BE2C (cell line): ENCODE results near the gene ATP8A2.
"Not testable (repeated sequence)": the region's sequence is repeated elsewhere in the genome, so short reads cannot be mapped to it uniquely, and the experiment has no call there.

Source experiments
- DNase-seq: peaks from one replicate; pipeline ENCODE4 v3.0.0-alpha.2; 2020
- H3K27me3 ChIP-seq: fragments of 250-450 bp; sonication (Bioruptor Pico); 2 replicates; pipeline ENCODE4 v1.5.1; 2020; ENCODE audit warnings: mild to moderate bottlenecking
- H3K36me3 ChIP-seq: fragments of 250-450 bp; sonication (Bioruptor Pico); 2 replicates; pipeline ENCODE4 v1.5.1; 2020; ENCODE audit warnings: mild to moderate bottlenecking
- H3K4me1 ChIP-seq: fragments of 250-450 bp; sonication (Bioruptor Pico); 2 replicates; pipeline ENCODE4 v1.5.1; 2020
- H3K4me3 ChIP-seq: 2 replicates; pipeline ENCODE4 v1.5.1; 2011; ENCODE audit warnings: low read depth, low read length
- H3K9me3 ChIP-seq: fragments of 250-450 bp; sonication (Bioruptor Pico); 2 replicates; pipeline ENCODE4 v1.5.1; 2020
- TF ChIP-seq, protein P1 (sequence below): IDR thresholded peaks from 2 replicates; pipeline ENCODE4 v1.5.1; 2012; ENCODE audit warnings: mild to moderate bottlenecking, low read depth, low read length

The ATP8A2 gene

DNA sequence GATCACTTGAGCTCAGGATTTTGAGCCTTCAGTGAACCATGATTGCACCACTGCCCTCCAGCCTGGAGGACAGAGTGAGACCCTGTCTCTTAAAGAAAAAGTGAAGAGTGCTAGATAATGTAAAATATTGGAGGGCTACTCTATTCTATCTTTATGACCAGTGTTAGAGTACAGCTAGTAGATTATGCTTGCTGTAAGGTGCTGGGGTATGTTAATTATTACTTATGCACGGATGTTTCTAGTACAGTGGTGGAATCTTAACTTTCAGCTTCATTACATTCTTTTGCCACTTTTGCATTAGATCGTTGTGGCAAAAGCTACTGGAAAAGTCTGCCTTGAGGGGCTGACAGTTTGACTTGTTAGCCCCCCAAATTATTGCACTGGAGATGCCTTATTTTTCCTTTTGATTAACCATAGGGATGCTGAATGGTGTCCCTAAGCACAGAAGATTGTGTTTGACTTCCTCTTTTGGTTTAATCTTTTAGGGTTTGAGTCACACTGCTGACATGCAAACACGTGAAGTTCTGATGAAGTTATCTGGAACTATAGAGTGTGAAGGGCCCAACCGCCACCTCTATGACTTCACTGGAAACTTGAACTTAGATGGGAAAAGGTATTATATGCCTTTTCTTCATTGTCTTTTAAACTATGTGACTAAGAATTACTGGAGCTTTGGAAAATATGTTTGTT, 169.8 kb downstream of the ATP8A2 start:
- no peak overlapping the region for H3K4me3 ChIP-seq

DNA sequence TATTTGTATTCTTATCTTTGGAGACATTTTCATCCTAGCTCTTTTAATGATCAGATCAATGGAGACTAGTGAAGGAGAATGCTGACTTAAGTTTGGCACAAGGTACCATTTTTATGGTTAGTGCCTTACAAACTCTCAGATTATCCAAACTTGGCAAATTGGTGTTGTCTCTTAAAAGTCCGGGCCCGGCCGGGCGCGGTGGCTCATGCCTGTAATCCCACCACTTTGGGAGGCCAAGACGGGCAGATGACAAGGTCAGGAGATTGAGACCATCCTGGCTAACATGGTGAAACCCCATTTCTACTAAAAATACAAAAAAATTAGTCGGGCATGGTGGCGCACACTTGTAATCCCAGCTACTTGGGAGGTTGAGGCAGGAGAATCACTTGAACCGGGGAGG, 177.2 kb downstream of the ATP8A2 start:
- H3K4me1 ChIP-seq, H3K27me3 ChIP-seq, DNase-seq, H3K4me3 ChIP-seq, H3K9me3 ChIP-seq, H3K36me3 ChIP-seq: not testable (repeated sequence)

More for the DNA sequence above, 169.8 kb downstream of the ATP8A2 start:
- H3K36me3 ChIP-seq: no peaks in the 10 kb centered on the region
- H3K9me3 ChIP-seq: no peaks in the 10 kb centered on the region
- no peak for DNase-seq
- no peaks in the 10 kb centered on the region for H3K4me1 ChIP-seq
- H3K27me3 ChIP-seq: no peaks in the 10 kb centered on the region
- TF ChIP-seq, protein P1, sequence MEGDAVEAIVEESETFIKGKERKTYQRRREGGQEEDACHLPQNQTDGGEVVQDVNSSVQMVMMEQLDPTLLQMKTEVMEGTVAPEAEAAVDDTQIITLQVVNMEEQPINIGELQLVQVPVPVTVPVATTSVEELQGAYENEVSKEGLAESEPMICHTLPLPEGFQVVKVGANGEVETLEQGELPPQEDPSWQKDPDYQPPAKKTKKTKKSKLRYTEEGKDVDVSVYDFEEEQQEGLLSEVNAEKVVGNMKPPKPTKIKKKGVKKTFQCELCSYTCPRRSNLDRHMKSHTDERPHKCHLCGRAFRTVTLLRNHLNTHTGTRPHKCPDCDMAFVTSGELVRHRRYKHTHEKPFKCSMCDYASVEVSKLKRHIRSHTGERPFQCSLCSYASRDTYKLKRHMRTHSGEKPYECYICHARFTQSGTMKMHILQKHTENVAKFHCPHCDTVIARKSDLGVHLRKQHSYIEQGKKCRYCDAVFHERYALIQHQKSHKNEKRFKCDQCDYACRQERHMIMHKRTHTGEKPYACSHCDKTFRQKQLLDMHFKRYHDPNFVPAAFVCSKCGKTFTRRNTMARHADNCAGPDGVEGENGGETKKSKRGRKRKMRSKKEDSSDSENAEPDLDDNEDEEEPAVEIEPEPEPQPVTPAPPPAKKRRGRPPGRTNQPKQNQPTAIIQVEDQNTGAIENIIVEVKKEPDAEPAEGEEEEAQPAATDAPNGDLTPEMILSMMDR: no peak

DNA sequence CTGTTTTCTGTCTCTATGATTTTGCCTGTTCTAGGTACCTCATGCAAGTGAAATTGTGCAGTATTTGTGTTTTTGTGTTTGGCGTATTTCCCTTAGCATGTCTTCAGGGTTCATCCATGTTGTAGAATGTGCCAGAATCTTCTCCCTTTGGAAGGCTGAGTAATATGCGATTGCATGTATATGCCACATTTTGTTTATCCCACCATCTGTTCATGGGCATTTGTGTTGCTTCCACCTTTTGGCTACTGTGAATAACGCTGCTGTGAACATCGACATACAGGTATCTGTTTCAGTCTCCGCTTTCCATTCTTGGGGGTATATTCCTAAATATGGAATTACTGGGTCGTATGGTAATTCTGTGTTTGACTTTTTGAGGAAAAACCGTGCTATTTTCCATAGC, 190.0 kb downstream of the ATP8A2 start:
- Histone ChIP-seq H3K27me3 (no peaks in the 10 kb centered on the region), H3K4me3 (no peak overlapping the region), H3K36me3 (no peaks in the 10 kb centered on the region), H3K9me3 (no peaks in the 10 kb centered on the region), H3K4me1 (no peaks in the 10 kb centered on the region)
- DNase-seq: no peak
- TF ChIP-seq, protein P1: no peak

DNA sequence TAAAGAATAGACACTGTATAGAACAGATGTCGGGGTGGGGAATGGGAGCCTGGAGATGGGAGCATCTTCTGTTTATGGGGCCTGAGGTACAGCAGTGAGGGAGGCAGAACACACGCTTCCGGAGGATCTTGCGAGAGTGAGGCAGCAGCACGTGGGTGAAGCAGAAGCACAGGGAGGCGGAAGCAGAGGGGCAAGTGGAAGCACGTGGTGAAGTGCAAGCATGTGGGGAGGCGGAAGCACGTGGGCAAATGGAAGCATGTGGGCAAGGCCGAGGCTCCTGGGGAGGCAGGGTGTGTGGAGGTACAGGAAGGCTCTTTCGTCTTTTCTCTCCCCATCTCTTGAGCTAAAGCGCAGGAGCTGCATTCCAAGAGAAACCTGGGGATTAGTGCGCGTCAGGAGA, 198.4 kb downstream of the ATP8A2 start:
- TF ChIP-seq, protein P1: no peak
- Histone ChIP-seq H3K4me1 (no peaks in the 10 kb centered on the region), H3K9me3 (no peaks in the 10 kb centered on the region), H3K27me3 (no peaks in the 10 kb centered on the region; the same call in none of the 2 replicates), H3K4me3 (no peak overlapping the region), H3K36me3 (no peaks in the 10 kb centered on the region)
- no peak for DNase-seq

DNA sequence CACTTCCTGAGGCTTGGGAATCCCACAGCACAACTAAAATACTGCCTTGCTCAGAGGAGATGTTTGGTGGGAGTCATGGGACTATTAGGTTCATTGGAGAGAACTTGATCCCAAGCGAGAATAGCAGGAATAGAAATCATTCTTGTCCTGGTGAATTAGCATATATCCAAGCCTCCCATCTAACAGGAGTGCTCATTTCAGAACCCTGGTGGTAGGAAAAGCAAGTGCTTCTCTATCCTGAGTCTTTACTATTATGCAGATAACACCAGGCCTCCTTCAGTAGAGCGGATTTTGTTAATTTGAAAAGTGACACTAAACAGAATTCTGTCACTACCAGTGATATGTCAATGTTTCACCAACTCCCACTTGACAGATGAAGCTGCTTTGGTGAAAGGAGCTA, 199.5 kb downstream of the ATP8A2 start:
- no peaks in the 10 kb centered on the region for H3K4me1 ChIP-seq
- H3K9me3 ChIP-seq: no peaks in the 10 kb centered on the region
- peaks cover 8% of the 10 kb centered on the region for H3K27me3 ChIP-seq
- no peaks in the 10 kb centered on the region for H3K36me3 ChIP-seq
- H3K4me3 ChIP-seq: no peak overlapping the region
- no peak for DNase-seq
- TF ChIP-seq, protein P1: no peak

DNA sequence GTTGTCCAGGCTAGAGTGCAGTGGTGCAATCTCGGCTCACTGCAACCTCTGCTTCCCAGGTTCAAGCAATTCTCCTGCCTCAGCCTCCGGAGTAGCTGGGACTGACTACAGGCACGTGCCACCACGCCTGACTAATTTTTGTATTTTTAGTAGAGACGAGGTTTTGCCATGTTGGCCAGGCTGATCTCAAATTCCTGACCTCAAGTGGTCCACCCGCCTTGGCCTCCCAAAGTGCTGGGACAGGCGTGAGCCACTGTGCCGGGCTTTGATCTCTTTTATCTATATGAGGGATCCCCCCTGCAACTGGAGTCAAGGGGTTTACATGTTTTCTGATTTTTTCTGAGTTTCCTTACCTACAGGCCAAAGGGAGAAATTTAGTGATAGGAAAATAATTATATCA, 200.4 kb downstream of the ATP8A2 start:
- not testable (repeated sequence) for H3K36me3 ChIP-seq, H3K4me1 ChIP-seq, H3K27me3 ChIP-seq, H3K9me3 ChIP-seq, DNase-seq, H3K4me3 ChIP-seq

DNA sequence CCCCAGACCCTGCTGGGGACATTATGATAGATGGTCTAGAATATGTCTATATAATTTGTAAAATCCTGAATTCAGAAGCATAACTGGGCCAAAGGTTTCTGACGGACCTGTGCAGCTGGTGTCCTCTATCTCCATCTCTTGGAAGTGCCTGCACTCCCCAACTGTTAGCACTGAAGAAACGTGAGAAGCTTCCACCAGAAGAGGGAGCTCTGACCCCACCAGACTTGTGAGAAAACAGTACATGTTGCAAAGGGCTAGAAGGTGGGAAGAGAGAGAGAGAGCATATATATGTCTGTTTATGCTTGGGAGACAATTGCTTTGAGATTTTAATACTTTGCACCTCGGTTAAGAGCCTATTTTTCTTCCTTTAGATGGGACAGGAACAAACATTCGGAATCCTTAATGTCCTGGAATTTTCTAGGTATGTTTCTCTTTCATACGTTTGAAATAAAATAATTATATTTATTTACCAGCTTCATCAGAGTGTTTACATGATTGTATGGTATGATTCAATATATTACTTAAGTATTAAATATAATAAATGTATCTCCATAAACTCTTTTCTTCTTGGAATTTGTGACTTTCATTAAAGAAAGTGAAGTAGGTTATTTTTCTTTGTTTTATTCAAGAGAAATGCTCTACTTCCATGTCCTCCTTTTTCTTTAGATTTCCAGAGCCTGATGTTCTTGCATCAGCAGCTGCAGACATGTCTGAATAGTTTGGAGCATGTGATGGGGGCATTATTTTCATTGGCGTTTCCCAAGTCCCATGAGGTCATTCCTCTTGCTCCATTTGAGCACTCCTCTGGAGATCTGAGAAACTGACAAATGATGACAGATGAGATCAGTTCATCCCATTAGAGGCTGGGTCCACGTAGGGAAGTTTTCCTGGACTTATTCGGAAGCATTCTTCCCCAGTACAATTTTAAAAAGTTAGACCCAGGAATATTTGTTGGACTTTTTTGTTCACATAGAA, 202.9 kb downstream of the ATP8A2 start:
- Histone ChIP-seq H3K36me3 (no peaks in the 10 kb centered on the region), H3K27me3 (peaks cover 8% of the 10 kb centered on the region), H3K9me3 (no peaks in the 10 kb centered on the region), H3K4me1 (no peaks in the 10 kb centered on the region), H3K4me3 (no peak overlapping the region)
- TF ChIP-seq, protein P1: peak; percentile 97
- DNase-seq: peak; percentile 77
